NCI-H2029 (cell line): ENCODE data around the gene CD79A.

Experiments used
- DNase-seq: peaks from one replicate; lab custom pipeline; 2025; lab: John Stamatoyannopoulos, UW

The CD79A gene

GRCh38 chr19:41918653-41919244 lies 41.7 kb downstream of the CD79A start:
- no peak for DNase-seq

- DNase-seq, result no peak
These were observed 43.1 kb downstream of the CD79A start for GRCh38 chr19:41919948-41920712.

- DNase-seq, result no peak
These were observed 44.0 kb downstream of the CD79A start for GRCh38 chr19:41920882-41921576.

- no peak for DNase-seq
These were observed 44.8 kb downstream of the CD79A start for GRCh38 chr19:41921577-41922576.

GRCh38 chr19:41922585-41922984 lies 45.5 kb downstream of the CD79A start:
- no peak for DNase-seq

GRCh38 chr19:41923045-41923788 lies 46.1 kb downstream of the CD79A start:
- DNase-seq, result no peak

GRCh38 chr19:41924151-41925145 lies 47.4 kb downstream of the CD79A start:
- no peak for DNase-seq

GRCh38 chr19:41925208-41926003 lies 48.3 kb downstream of the CD79A start:
- DNase-seq, result no peak

- DNase-seq, result no peak
These were observed 49.1 kb downstream of the CD79A start for GRCh38 chr19:41926028-41926762.

GRCh38 chr19:41926763-41927496 lies 49.9 kb downstream of the CD79A start:
- no peak for DNase-seq

- no peak for DNase-seq
These were observed 50.6 kb downstream of the CD79A start for GRCh38 chr19:41927497-41928192.

GRCh38 chr19:41928221-41928683 lies 51.2 kb downstream of the CD79A start, which contains the start of gene ERFL:
Gene ERFL (minus strand): TSS chr19:41928449. CDS start chr19:41912919, 15,530 bp downstream.
- no peak for DNase-seq

GRCh38 chr19:41928754-41929535 lies 51.9 kb downstream of the CD79A start:
- no peak for DNase-seq

GRCh38 chr19:41929536-41930071 lies 52.5 kb downstream of the CD79A start:
- no peak for DNase-seq

- DNase-seq, result no peak
These were observed 53.2 kb downstream of the CD79A start for GRCh38 chr19:41930322-41930722.
